Neural cell (in vitro differentiated cells): ENCODE results near the gene DENND2A.

Source experiments
- CTCF ChIP-seq: fragments of 450-650 bp; IDR thresholded peaks from 2 replicates; pipeline ENCODE4 v1.5.1; 2014; ENCODE audit warnings: antibody characterized with exemption, mild to moderate bottlenecking, moderate library complexity; ENCODE audit not compliant: poor library complexity, severe bottlenecking
- EZH2 ChIP-seq: fragments of 200-600, 300-800 bp; shearing (Covaris generic), sonication (generic); IDR thresholded peaks from 2 replicates; pipeline ENCODE4 v1.6.1; 2014; ENCODE audit warnings: antibody characterized with exemption, low read length, borderline replicate concordance, mild to moderate bottlenecking; ENCODE audit not compliant: insufficient read depth, poor library complexity, severe bottlenecking
- POLR2AphosphoS5 ChIP-seq: IDR thresholded peaks from 2 replicates; pipeline ENCODE4 v1.6.1; 2012
- TAF1 ChIP-seq: IDR thresholded peaks from 2 replicates; pipeline ENCODE4 v1.6.1; 2012; ENCODE audit warnings: low read depth

- TF ChIP-seq POLR2AphosphoS5 (no peak), CTCF (peak; percentile 78), EZH2 (no peak), TAF1 (no peak)
Observed at GRCh38 chr7:140517546-140518369, 122.9 kb downstream of the DENND2A start.
